HG03520 (cell line): Measurements from ENCODE around the gene B4GAT1.
"Not testable (repeated sequence)": the region's sequence is repeated elsewhere in the genome, so short reads cannot be mapped to it uniquely, and the experiment has no call there.

Source experiments
- ATAC-seq: cut with Tn5 transposase; IDR thresholded peaks from one replicate; pipeline ENCODE4 v1.9.1; 2021; ENCODE audit warnings: mild to moderate bottlenecking, moderate library complexity; ENCODE audit not compliant: unreplicated experiment

Gene B4GAT1

GRCh38 chr11:66326261-66327111 lies 20.9 kb downstream of the B4GAT1 start:
- ATAC-seq = no peak

GRCh38 chr11:66325263-66325671 lies 22.2 kb downstream of the B4GAT1 start:
- ATAC-seq = no peak

GRCh38 chr11:66324664-66325063 lies 22.8 kb downstream of the B4GAT1 start:
- no peak for ATAC-seq

GRCh38 chr11:66323684-66324083 lies 23.7 kb downstream of the B4GAT1 start:
- no peak for ATAC-seq

- ATAC-seq = no peak
Observed at GRCh38 chr11:66322732-66323427, 24.5 kb downstream of the B4GAT1 start.

- no peak for ATAC-seq
Observed at GRCh38 chr11:66321606-66322005, 25.8 kb downstream of the B4GAT1 start.

- not testable (repeated sequence) for ATAC-seq
Observed at GRCh38 chr11:66320748-66321147, 26.7 kb downstream of the B4GAT1 start.

GRCh38 chr11:66320289-66320688 lies 27.1 kb downstream of the B4GAT1 start:
- not testable (repeated sequence) for ATAC-seq

- ATAC-seq = no peak
Observed at GRCh38 chr11:66318600-66318970, 28.8 kb downstream of the B4GAT1 start.

- no peak for ATAC-seq
Observed at GRCh38 chr11:66317723-66318599, 29.5 kb downstream of the B4GAT1 start.

GRCh38 chr11:66317322-66317722 lies 30.1 kb downstream of the B4GAT1 start:
- no peak for ATAC-seq

- no peak for ATAC-seq
Observed at GRCh38 chr11:66316849-66317251, 30.6 kb downstream of the B4GAT1 start, which contains the start of gene CD248. TSS of gene CD248 (minus strand) at chr11:66317044. CDS start at chr11:66317027, 17 bp downstream.

- no peak for ATAC-seq
Observed at GRCh38 chr11:66315921-66316811, 31.3 kb downstream of the B4GAT1 start.

- ATAC-seq = no peak
Observed at GRCh38 chr11:66315498-66315885, 31.9 kb downstream of the B4GAT1 start.

- ATAC-seq = no peak
Observed at GRCh38 chr11:66314561-66315497, 32.6 kb downstream of the B4GAT1 start.

- no peak for ATAC-seq
Observed at GRCh38 chr11:66314186-66314501, 33.3 kb downstream of the B4GAT1 start.

- no peak for ATAC-seq
Observed at GRCh38 chr11:66313321-66314185, 33.9 kb downstream of the B4GAT1 start.
